HepG2 (cell line): ENCODE results near the gene EPC1. TPM values are rescaled to one million over a fixed set of nuclear protein-coding genes. Genes with fewer than 3 reads are reported as not detected.

Experiments
- ATAC-seq: fragments of 200-7000 bp; cut with Tn5 transposase; 3 replicates; pipeline ENCODE4 v1.9.1; 2020; ENCODE audit warnings: mild to moderate bottlenecking, moderate library complexity
- BruUV-seq: library from RNA; stranded (reverse); fragments of 400-500 nt; replicated peaks from 2 replicates; lab custom pipeline; 2021; lab: Mats Ljungman, UMichigan
- CTCF ChIA-PET: fragments of 300-600 bp; formaldehyde crosslinking; extraction: SDS; loops from one replicate; lab custom pipeline; 2021; ENCODE audit warnings: low total read pairs, inconsistent platforms, low intra/inter-chr PET ratio; lab: Yijun Ruan, JAX
- POLR2A ChIA-PET: fragments of 350-600 bp; sonication (Branson Sonifier 250); formaldehyde crosslinking; loops from one replicate; lab custom pipeline; 2020; ENCODE audit warnings: antibody characterized with exemption, inconsistent platforms; lab: Yijun Ruan, JAX
- DNase-seq: peaks from one replicate; pipeline ENCODE4 v3.0.0-alpha.2; 2015; ENCODE audit warnings: low spot score
- FAIRE-seq: peaks from 3 replicates; lab custom pipeline; 2011; peaks lifted over from hg19 to GRCh38; lab: Jason Lieb, UNC
- H2AFZ ChIP-seq: one replicate; pipeline ENCODE4 v1.6.1; 2011; ENCODE audit warnings: low read length, inconsistent platforms
- H3K27ac ChIP-seq: fragments of 300-600 bp; 3 replicates; pipeline ENCODE4 v1.8.0; 2011; ENCODE audit warnings: mixed run types, mild to moderate bottlenecking, mixed read lengths, low read length, inconsistent platforms; ENCODE audit not compliant: insufficient read depth; ENCODE audit errors: extremely low read length
- H3K27me3 ChIP-seq, 2 experiments: fragments of 200-600 bp in 1 of 2; 2 replicates in 1 of 2; 3 replicates in 1 of 2; pipeline versions ENCODE4 v1.6.0 to v1.8.0; 2011; ENCODE audit warnings: low read length in 2 of 2, mild to moderate bottlenecking in 2 of 2, moderate library complexity in 2 of 2, inconsistent platforms in 1 of 2; ENCODE audit not compliant: insufficient read depth in 2 of 2, control insufficient read depth in 1 of 2
- H3K36me3 ChIP-seq, 2 experiments: fragments of 200-600 bp in 1 of 2; replicated peaks in 1 of 2; 2 replicates in 1 of 2; 3 replicates in 1 of 2; pipeline versions ENCODE4 v1.5.1 to v1.8.0; 2011; ENCODE audit warnings: low read length in 2 of 2, inconsistent platforms in 1 of 2; ENCODE audit not compliant: insufficient read depth in 2 of 2, control insufficient read depth in 1 of 2
- H3K4me1 ChIP-seq: 2 replicates; pipeline ENCODE4 v1.5.1; 2012; ENCODE audit warnings: low read length, inconsistent platforms; ENCODE audit not compliant: insufficient read depth
- H3K4me2 ChIP-seq: 2 replicates; pipeline ENCODE4 v1.6.0; 2011; ENCODE audit warnings: low read depth, low read length, inconsistent platforms
- H3K4me3 ChIP-seq, 3 experiments: fragments of 200-600 bp in 1 of 3; sonication (generic), shearing (Covaris generic) in 1 of 3; replicated peaks in 1 of 3; 2 replicates each; pipeline ENCODE4 v1.5.1; 2011 to 2016; ENCODE audit warnings: low read length in 3 of 3, inconsistent platforms in 2 of 3, low read depth in 2 of 3, mild to moderate bottlenecking in 2 of 3, control low read depth in 1 of 3, mixed read lengths in 1 of 3; ENCODE audit not compliant: insufficient read depth in 1 of 3
- H3K79me2 ChIP-seq: one replicate; pipeline ENCODE4 v1.6.1; 2011; ENCODE audit warnings: low read length, inconsistent platforms; ENCODE audit not compliant: insufficient read depth
- H3K9ac ChIP-seq: 2 replicates; pipeline ENCODE4 v1.6.0; 2011; ENCODE audit warnings: mild to moderate bottlenecking, low read depth, low read length, inconsistent platforms; ENCODE audit not compliant: insufficient read depth
- H3K9me3 ChIP-seq: 2 replicates; pipeline ENCODE4 v1.5.1; 2012; ENCODE audit warnings: mild to moderate bottlenecking, low read length
- H4K20me1 ChIP-seq: 2 replicates; pipeline ENCODE4 v1.6.0; 2011; ENCODE audit warnings: inconsistent platforms, mild to moderate bottlenecking, low read length, moderate library complexity; ENCODE audit not compliant: insufficient read depth
- HNRNPK ChIP-seq: fragments of 200-400 bp; formaldehyde crosslinking; IDR thresholded peaks from 2 replicates; pipeline ENCODE4 v1.6.1; 2018; ENCODE audit warnings: low read length, low read depth, moderate library complexity, mild to moderate bottlenecking; ENCODE audit not compliant: poor library complexity, severe bottlenecking
- MXI1 ChIP-seq: IDR thresholded peaks from 3 replicates; pipeline ENCODE4 v1.6.1; 2012; ENCODE audit warnings: low read depth, low read length, inconsistent platforms, borderline replicate concordance
- NFYB ChIP-seq: sonication (generic); formaldehyde crosslinking; IDR thresholded peaks from 2 replicates; pipeline ENCODE4 v1.4.0; 2020; ENCODE audit warnings: missing genetic modification reagents
- POLR2A ChIP-seq, 2 experiments: IDR thresholded peaks; 2 replicates each; pipeline ENCODE4 v1.6.1; 2011; ENCODE audit warnings: low read depth in 2 of 2, low read length in 2 of 2, mild to moderate bottlenecking in 1 of 2, moderate library complexity in 1 of 2; ENCODE audit not compliant: insufficient read depth in 1 of 2
- RAD21 ChIP-seq: fragments of 450-650 bp; formaldehyde crosslinking; IDR thresholded peaks from 2 replicates; pipeline ENCODE4 v1.5.0; 2020; ENCODE audit warnings: mild to moderate bottlenecking
- ZBTB1 ChIP-seq: sonication (generic); formaldehyde crosslinking; IDR thresholded peaks from 2 replicates; pipeline ENCODE4 v1.4.0; 2020; ENCODE audit warnings: missing genetic modification reagents, borderline replicate concordance
- ZBTB33 ChIP-seq: sonication (generic); formaldehyde crosslinking; IDR thresholded peaks from 2 replicates; pipeline ENCODE4 v1.4.0; 2020; ENCODE audit warnings: missing genetic modification reagents
- ZNF354B ChIP-seq: sonication (generic); formaldehyde crosslinking; IDR thresholded peaks from 2 replicates; pipeline ENCODE4 v1.8.0; 2022; ENCODE audit warnings: mild to moderate bottlenecking, missing genetic modification reagents
- ZNF431 ChIP-seq: sonication (generic); formaldehyde crosslinking; IDR thresholded peaks from 2 replicates; pipeline ENCODE4 v1.9.0; 2022; ENCODE audit warnings: missing genetic modification reagents, low read depth, mild to moderate bottlenecking, borderline replicate concordance
- ZNF652 ChIP-seq: IDR thresholded peaks from 2 replicates; pipeline ENCODE4 v1.6.1; 2016; ENCODE audit warnings: low read depth, borderline replicate concordance
- ZNF770 ChIP-seq: sonication (generic); formaldehyde crosslinking; IDR thresholded peaks from 2 replicates; pipeline ENCODE4 v1.5.0; 2020; ENCODE audit warnings: mild to moderate bottlenecking, missing genetic modification reagents
- ZSCAN12 ChIP-seq: sonication (generic); formaldehyde crosslinking; IDR thresholded peaks from 2 replicates; pipeline ENCODE4 v1.9.0; 2021; ENCODE audit warnings: mild to moderate bottlenecking, missing genetic modification reagents
- WGBS: methylation state at CpG from one replicate; pipeline ENCODE4 v1.1.6; 2017; ENCODE audit warnings: low lambda C conversion rate; 5-methylcytosine and 5-hydroxymethylcytosine counted together
- in situ Hi-C: cut with HindIII; loops from 2 replicates; pipeline ENCODE4 v1.10.0; 2017; ENCODE audit warnings: low pct_unique_long_range_greater_than_20kb; ENCODE audit not compliant: extremely low pct_ligation_motif_present
- intact Hi-C: fragments of 100-400 bp; cut with micrococcal nuclease; formaldehyde crosslinking; loops from one replicate; pipeline ENCODE4 v1.10.0; 2022; ENCODE audit not compliant: unreplicated experiment
- polyA plus RNA-seq, 8 experiments: library from polyadenylated mRNA; depleted of rRNA in 3 of 8; stranded (reverse) in 7 of 8; unstranded in 1 of 8; fragments of >200 nt; fragmentation: Illumina TruSeq in 4 of 8; extraction: Trizol in 4 of 8; gene quantifications; 2 replicates each; pipeline versions ENCODE4 v1.2.1 to v1.2.3, GENCODE V29; 2011 to 2016; ENCODE audit warnings: low read depth in 4 of 8, missing spikeins in 1 of 8, mixed read lengths in 1 of 8; ENCODE audit not compliant: insufficient read depth in 1 of 8
- total RNA-seq, 5 experiments: library from RNA; depleted of rRNA; stranded (reverse); fragments of >200 nt; fragmentation: Illumina TruSeq; extraction: Trizol; gene quantifications; 2 replicates each; pipeline ENCODE4 v1.2.3, GENCODE V29; 2016; ENCODE audit warnings: low read depth in 1 of 5

EPC1 gene
- total and polyA plus RNA-seq, 2 of the 13 experiments (the other 11 are each of a cell fraction or from before 2014, with no cell fraction given), result 28.7 to 44.2 TPM

- H3K9me3 ChIP-seq, result no peaks in the 10 kb centered on the region
- intact Hi-C loops, result no loop called here
- POLR2A ChIA-PET, result no interaction called here
Measured at GRCh38 chr10:32328499-32328898, 18.5 kb downstream of the EPC1 start.

More at GRCh38 chr10:32328499-32328898, 18.5 kb downstream of the EPC1 start:
- Histone ChIP-seq H3K4me1 (peaks cover 32% of the 10 kb centered on the region), H3K27me3 (no peaks in the 10 kb centered on the region), H3K9ac (no peak overlapping the region), H3K4me2 (no peak overlapping the region), H2AFZ (no peak overlapping the region), H3K36me3 (peaks cover 0 to 5% of the 10 kb centered on the region in 2 experiments; a peak in 2 of 5 replicates), H4K20me1 (peaks cover 66% of the 10 kb centered on the region), H3K27ac (no peak overlapping the region), H3K79me2 (peaks cover 97% of the 10 kb centered on the region), H3K4me3 (no peak overlapping the region)
- in situ Hi-C loops, result no loop called here
- FAIRE-seq (no peak), DNase-seq (no peak), ATAC-seq (peak; percentile 17; the same call in 1 of the 3 replicates)
- no TSS peak for BruUV-seq
- CTCF ChIA-PET, result no interaction called here
- 97% methylated on average over 3 of the region's 3 CpGs for WGBS
- TF ChIP-seq ZNF354B (CRISPR knock-in tag) (no peak), ZBTB33 (CRISPR knock-in tag) (no peak), ZBTB1 (CRISPR knock-in tag) (no peak), NFYB (no peak), ZNF431 (CRISPR knock-in tag) (no peak), HNRNPK (no peak), ZSCAN12 (CRISPR knock-in tag) (no peak), MXI1 (no peak), ZNF652 (CRISPR knock-in tag) (no peak), POLR2A (IDR thresholded peaks at IDR 0.05; ENCODE audit: insufficient read depth in 1 of 2, low read depth in 2 of 2, low read length in 2 of 2) (no peak), ZNF770 (CRISPR knock-in tag) (no peak), RAD21 (CRISPR knock-in tag) (no peak)
